OCI-LY1 (cell line): ENCODE measurements around the gene NEGR1.

Experiments
- EZH2 ChIP-seq: fragments of 200-600 bp; sonication (generic), shearing (Covaris generic); IDR thresholded peaks from 2 replicates; pipeline ENCODE4 v1.8.0; 2017; ENCODE audit warnings: borderline replicate concordance, mixed run types, mild to moderate bottlenecking, antibody characterized with exemption, low read length, moderate library complexity, mixed read lengths
- TF ChIP-seq, protein P1 (sequence below): fragments of 200-600 bp; sonication (generic), shearing (Covaris generic); IDR thresholded peaks from 2 replicates; pipeline ENCODE4 v1.5.1; 2017; ENCODE audit warnings: mild to moderate bottlenecking, antibody characterized with exemption, low read length, moderate library complexity, mixed read lengths

DNA sequence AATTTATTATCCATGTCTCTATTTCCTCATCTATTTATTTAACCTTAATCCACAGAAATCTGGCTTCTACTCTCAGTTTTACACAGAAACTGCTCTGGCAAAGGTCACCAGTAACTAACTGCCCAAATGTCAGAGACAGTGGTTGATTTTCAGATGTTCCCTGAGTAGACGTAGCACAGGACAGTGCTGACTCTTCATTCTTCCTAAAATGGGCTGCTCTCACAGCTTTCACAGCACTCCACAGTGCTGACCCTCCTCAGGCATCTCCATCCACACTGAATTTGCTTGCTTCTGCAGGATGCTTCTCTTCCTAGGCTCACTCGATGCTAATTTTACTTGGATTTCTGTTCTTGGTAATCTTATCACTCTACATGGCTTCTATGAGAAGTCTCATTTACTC lies 693.3 kb downstream of the NEGR1 start:
- TF ChIP-seq, protein P1, sequence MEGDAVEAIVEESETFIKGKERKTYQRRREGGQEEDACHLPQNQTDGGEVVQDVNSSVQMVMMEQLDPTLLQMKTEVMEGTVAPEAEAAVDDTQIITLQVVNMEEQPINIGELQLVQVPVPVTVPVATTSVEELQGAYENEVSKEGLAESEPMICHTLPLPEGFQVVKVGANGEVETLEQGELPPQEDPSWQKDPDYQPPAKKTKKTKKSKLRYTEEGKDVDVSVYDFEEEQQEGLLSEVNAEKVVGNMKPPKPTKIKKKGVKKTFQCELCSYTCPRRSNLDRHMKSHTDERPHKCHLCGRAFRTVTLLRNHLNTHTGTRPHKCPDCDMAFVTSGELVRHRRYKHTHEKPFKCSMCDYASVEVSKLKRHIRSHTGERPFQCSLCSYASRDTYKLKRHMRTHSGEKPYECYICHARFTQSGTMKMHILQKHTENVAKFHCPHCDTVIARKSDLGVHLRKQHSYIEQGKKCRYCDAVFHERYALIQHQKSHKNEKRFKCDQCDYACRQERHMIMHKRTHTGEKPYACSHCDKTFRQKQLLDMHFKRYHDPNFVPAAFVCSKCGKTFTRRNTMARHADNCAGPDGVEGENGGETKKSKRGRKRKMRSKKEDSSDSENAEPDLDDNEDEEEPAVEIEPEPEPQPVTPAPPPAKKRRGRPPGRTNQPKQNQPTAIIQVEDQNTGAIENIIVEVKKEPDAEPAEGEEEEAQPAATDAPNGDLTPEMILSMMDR = no peak
- TF ChIP-seq EZH2 = no peak
